A549 (cell line): Measurements from ENCODE around the gene OTULIN. TPM values are rescaled to one million over a fixed set of nuclear protein-coding genes. Genes with fewer than 3 reads are reported as not detected.

ENCODE experiments used
- ATAC-seq, 2 experiments: fragments of 200-7000 bp in 1 of 2; fragments of >200 bp in 1 of 2; cut with Nextera tagmentation in 1 of 2; cut with Tn5 transposase in 1 of 2; 3 replicates each; pipeline versions ENCODE4 v1.8.0 to v1.9.1; 2018 to 2020; ENCODE audit warnings: mild to moderate bottlenecking in 1 of 2, moderate library complexity in 1 of 2
- CTCF ChIA-PET: fragments of 300-600 bp; sonication (Branson Sonifier 250); formaldehyde crosslinking; extraction: SDS; loops from one replicate; lab custom pipeline; 2021; ENCODE audit warnings: antibody characterized with exemption, inconsistent platforms; lab: Yijun Ruan, JAX
- POLR2A ChIA-PET: fragments of 350-600 bp; formaldehyde crosslinking; extraction: SDS; loops from one replicate; lab custom pipeline; 2021; ENCODE audit warnings: antibody characterized with exemption, inconsistent platforms; lab: Yijun Ruan, JAX
- DNase-seq, 2 experiments: peaks; one replicate each; pipeline versions ENCODE4 v3.0.0 to v3.0.0-alpha.2; 2011 to 2016; ENCODE audit warnings: low read depth in 1 of 2, low spot score in 1 of 2
- FAIRE-seq: peaks from 2 replicates; lab custom pipeline; 2011; peaks lifted over from hg19 to GRCh38; lab: Jason Lieb, UNC
- H3K27ac ChIP-seq, 2 experiments: fragments of >200 bp; sonication (Bioruptor Twin); formaldehyde crosslinking; 3 replicates each; pipeline ENCODE4 v1.5.1; 2016 to 2017
- H3K4me1 ChIP-seq: fragments of >200 bp; sonication (Bioruptor Twin); formaldehyde crosslinking; 3 replicates; pipeline ENCODE4 v1.6.1; 2016
- H3K4me2 ChIP-seq: fragments of >200 bp; sonication (Bioruptor Twin); formaldehyde crosslinking; 3 replicates; pipeline ENCODE4 v1.6.1; 2016
- H3K4me3 ChIP-seq: fragments of >200 bp; sonication (Bioruptor Twin); formaldehyde crosslinking; 3 replicates; pipeline ENCODE4 v1.5.1; 2016
- H3K9me3 ChIP-seq: fragments of >200 bp; sonication (Bioruptor Twin); formaldehyde crosslinking; 3 replicates; pipeline ENCODE4 v1.6.1; 2016
- CBX2 ChIP-seq: fragments of 200-600 bp; sonication (generic); IDR thresholded peaks from 2 replicates; pipeline ENCODE4 v1.6.1; 2016; ENCODE audit warnings: low read depth, mild to moderate bottlenecking, borderline replicate concordance
- CHD2 ChIP-seq: fragments of 150-350 bp; IDR thresholded peaks from 2 replicates; pipeline ENCODE4 v1.6.1; 2014; ENCODE audit warnings: low read length; ENCODE audit not compliant: partially characterized antibody
- EHMT2 ChIP-seq: fragments of 200-600 bp; sonication (generic); IDR thresholded peaks from 2 replicates; pipeline ENCODE4 v1.6.1; 2016; ENCODE audit warnings: antibody characterized with exemption, low read depth, mild to moderate bottlenecking, moderate library complexity
- FOXS1 ChIP-seq: fragments of 250-450 bp; sonication (Bioruptor Pico); IDR thresholded peaks from 2 replicates; pipeline ENCODE4 v1.5.0; 2020; ENCODE audit warnings: mild to moderate bottlenecking, moderate library complexity
- HEYL ChIP-seq: fragments of 250-450 bp; sonication (Bioruptor Pico); IDR thresholded peaks from 2 replicates; pipeline ENCODE4 v1.8.0; 2021; ENCODE audit warnings: mild to moderate bottlenecking, moderate library complexity
- HOXA7 ChIP-seq: fragments of 250-450 bp; sonication (Bioruptor Pico); IDR thresholded peaks from 2 replicates; pipeline ENCODE4 v1.5.0; 2020; ENCODE audit warnings: mild to moderate bottlenecking, moderate library complexity
- HOXB13 ChIP-seq: fragments of 250-450 bp; sonication (Bioruptor Pico); IDR thresholded peaks from 2 replicates; pipeline ENCODE4 v1.5.0; 2020; ENCODE audit warnings: low read depth, mild to moderate bottlenecking, moderate library complexity
- JUNB ChIP-seq: fragments of >200 bp; sonication (Bioruptor Twin); formaldehyde crosslinking; IDR thresholded peaks from 2 replicates; pipeline ENCODE4 v1.6.1; 2016
- KDM5A ChIP-seq: fragments of 200-600 bp; sonication (generic); IDR thresholded peaks from 2 replicates; pipeline ENCODE4 v1.6.1; 2016; ENCODE audit warnings: antibody characterized with exemption, mild to moderate bottlenecking
- MAFK ChIP-seq: fragments of 450-650 bp; IDR thresholded peaks from 2 replicates; pipeline ENCODE4 v1.6.1; 2014; ENCODE audit not compliant: partially characterized antibody
- MYC ChIP-seq: IDR thresholded peaks from 2 replicates; pipeline ENCODE4 v1.6.1; 2012; ENCODE audit warnings: mild to moderate bottlenecking, inconsistent platforms, low read length, improper control_type of control experiment, borderline replicate concordance
- NPAS2 ChIP-seq: fragments of 250-450 bp; sonication (Bioruptor Pico); IDR thresholded peaks from 2 replicates; pipeline ENCODE4 v1.8.0; 2022; ENCODE audit warnings: mild to moderate bottlenecking, moderate library complexity, borderline replicate concordance
- NR3C1 ChIP-seq: fragments of >200 bp; sonication (Bioruptor Twin); formaldehyde crosslinking; IDR thresholded peaks from 3 replicates; pipeline ENCODE4 v1.6.1; 2017
- RAD21 ChIP-seq, 2 experiments: fragments of >200 bp in 1 of 2; sonication (Bioruptor Twin) in 1 of 2; formaldehyde crosslinking in 1 of 2; IDR thresholded peaks in 1 of 2; conservative IDR thresholded peaks in 1 of 2; 2 replicates in 1 of 2; 3 replicates in 1 of 2; pipeline ENCODE4 v1.6.1; 2012 to 2018; ENCODE audit warnings: inconsistent platforms in 1 of 2
- RNF2 ChIP-seq: fragments of 200-600 bp; sonication (generic); IDR thresholded peaks from 2 replicates; pipeline ENCODE4 v1.6.1; 2016; ENCODE audit warnings: low read depth, mild to moderate bottlenecking, antibody characterized with exemption, moderate library complexity, borderline replicate concordance
- SREBF2 ChIP-seq: fragments of 450-650 bp; IDR thresholded peaks from 2 replicates; pipeline ENCODE4 v1.6.1; 2014; ENCODE audit warnings: mild to moderate bottlenecking, moderate library complexity
- TFCP2L1 ChIP-seq: fragments of 250-450 bp; sonication (Bioruptor Pico); IDR thresholded peaks from 2 replicates; pipeline ENCODE4 v1.5.0; 2021; ENCODE audit warnings: mild to moderate bottlenecking
- ZSCAN20 ChIP-seq: fragments of 250-450 bp; sonication (Bioruptor Pico); IDR thresholded peaks from 2 replicates; pipeline ENCODE4 v1.8.0; 2022; ENCODE audit warnings: mild to moderate bottlenecking, moderate library complexity
- WGBS: methylation state at CpG from one replicate; pipeline ENCODE4 v1.1.6; 2017; ENCODE audit errors: missing lambda C conversion rate; 5-methylcytosine and 5-hydroxymethylcytosine counted together
- polyA plus RNA-seq, 4 experiments: library from polyadenylated mRNA; depleted of rRNA in 3 of 4; stranded (reverse); fragments of >200 nt; fragmentation: RNase III in 1 of 4; extraction: RNeasy Plus Mini Kit Qiagen cat#74134 plus additional on column Dnase treatment in 1 of 4; gene quantifications; 2 replicates in 3 of 4; 3 replicates in 1 of 4; pipeline ENCODE4 v1.2.3, GENCODE V29; 2011 to 2017
- TF ChIP-seq, protein P1 (sequence below): fragments of 150-350 bp; IDR thresholded peaks from 2 replicates; pipeline ENCODE4 v1.6.1; 2014; ENCODE audit warnings: low read depth, mild to moderate bottlenecking, low read length
- TF ChIP-seq, protein P2 (sequence below): fragments of >200 bp; sonication (Bioruptor Twin); formaldehyde crosslinking; IDR thresholded peaks from 2 replicates; pipeline ENCODE4 v1.6.1; 2016
- TF ChIP-seq, protein P3 (sequence below): fragments of 200-600 bp; sonication (generic); IDR thresholded peaks from 2 replicates; pipeline ENCODE4 v1.6.1; 2016; ENCODE audit warnings: antibody characterized with exemption, mild to moderate bottlenecking, moderate library complexity
- TF ChIP-seq, protein P4 (sequence below): fragments of >200 bp; sonication (Bioruptor Twin); formaldehyde crosslinking; IDR thresholded peaks from 3 replicates; pipeline ENCODE4 v1.5.1; 2016

Gene OTULIN
- polyA plus RNA-seq, 2 of the 4 experiments (the other 2 are of a cell fraction), result 13.5 to 17.8 TPM

DNA sequence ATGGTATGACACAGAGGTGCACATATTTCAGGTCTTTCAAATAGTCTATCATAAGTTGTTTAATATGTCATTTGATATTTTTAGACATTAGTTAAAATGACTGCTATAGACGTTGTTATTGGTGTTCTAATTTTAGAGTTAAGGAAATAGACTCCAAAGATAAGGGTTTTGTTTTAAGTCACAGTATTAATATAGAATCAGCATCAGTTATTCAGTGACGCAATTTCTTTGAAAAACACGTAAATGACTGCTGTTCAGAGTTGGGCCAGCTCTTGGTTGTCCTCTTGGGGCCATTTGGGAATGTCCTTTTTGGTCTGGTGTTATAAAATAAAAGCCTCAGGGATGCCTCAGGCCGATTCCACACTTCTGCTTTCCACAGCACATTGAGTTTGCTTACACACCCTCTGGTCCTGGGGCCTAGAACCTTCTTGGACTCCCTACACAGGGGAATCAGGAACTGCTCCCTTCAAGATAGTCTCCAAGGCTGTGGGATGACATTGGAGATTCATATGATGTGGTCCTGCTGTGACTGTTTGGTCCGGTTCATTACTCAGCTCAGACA lies 14.3 kb downstream of the OTULIN start (continued):
- TF ChIP-seq, protein P1, sequence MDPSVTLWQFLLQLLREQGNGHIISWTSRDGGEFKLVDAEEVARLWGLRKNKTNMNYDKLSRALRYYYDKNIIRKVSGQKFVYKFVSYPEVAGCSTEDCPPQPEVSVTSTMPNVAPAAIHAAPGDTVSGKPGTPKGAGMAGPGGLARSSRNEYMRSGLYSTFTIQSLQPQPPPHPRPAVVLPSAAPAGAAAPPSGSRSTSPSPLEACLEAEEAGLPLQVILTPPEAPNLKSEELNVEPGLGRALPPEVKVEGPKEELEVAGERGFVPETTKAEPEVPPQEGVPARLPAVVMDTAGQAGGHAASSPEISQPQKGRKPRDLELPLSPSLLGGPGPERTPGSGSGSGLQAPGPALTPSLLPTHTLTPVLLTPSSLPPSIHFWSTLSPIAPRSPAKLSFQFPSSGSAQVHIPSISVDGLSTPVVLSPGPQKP, result no peak
- TF ChIP-seq HOXA7 (CRISPR knock-in tag), result no peak

DNA sequence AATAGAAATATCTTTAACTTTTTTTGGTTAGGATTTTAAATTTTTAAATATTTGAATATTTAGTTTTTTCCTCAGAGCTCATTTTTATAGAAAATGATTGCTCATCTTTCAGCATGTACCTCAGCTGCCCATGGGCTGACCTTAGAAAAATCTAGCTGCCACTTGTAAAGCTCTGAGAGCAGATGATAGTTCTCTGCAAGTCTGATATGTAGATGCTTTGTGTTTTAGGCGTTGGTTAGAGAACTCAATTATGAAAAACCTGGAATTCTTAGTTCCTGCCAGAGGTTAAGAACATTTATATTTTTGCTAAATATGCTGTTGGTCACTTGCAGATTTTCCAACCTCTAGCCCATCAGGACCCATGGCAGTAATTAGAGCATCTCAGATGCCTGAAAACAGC lies 15.1 kb downstream of the OTULIN start:
- TF ChIP-seq TFCP2L1, result no peak
- TF ChIP-seq MAFK, result no peak
- TF ChIP-seq NPAS2 (CRISPR knock-in tag), result no peak
- TF ChIP-seq CHD2, result no peak
- TF ChIP-seq RNF2, result no peak
- TF ChIP-seq, protein P2, sequence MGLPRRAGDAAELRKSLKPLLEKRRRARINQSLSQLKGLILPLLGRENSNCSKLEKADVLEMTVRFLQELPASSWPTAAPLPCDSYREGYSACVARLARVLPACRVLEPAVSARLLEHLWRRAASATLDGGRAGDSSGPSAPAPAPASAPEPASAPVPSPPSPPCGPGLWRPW, result no peak
- no peak for TF ChIP-seq ZSCAN20
- TF ChIP-seq HEYL, result no peak
- TF ChIP-seq EHMT2, result no peak
- TF ChIP-seq HOXB13 (CRISPR knock-in tag), result no peak
- no peak for TF ChIP-seq CBX2
- TF ChIP-seq SREBF2, result no peak
- no peak for TF ChIP-seq JUNB
- TF ChIP-seq KDM5A, result no peak
- TF ChIP-seq, protein P3, sequence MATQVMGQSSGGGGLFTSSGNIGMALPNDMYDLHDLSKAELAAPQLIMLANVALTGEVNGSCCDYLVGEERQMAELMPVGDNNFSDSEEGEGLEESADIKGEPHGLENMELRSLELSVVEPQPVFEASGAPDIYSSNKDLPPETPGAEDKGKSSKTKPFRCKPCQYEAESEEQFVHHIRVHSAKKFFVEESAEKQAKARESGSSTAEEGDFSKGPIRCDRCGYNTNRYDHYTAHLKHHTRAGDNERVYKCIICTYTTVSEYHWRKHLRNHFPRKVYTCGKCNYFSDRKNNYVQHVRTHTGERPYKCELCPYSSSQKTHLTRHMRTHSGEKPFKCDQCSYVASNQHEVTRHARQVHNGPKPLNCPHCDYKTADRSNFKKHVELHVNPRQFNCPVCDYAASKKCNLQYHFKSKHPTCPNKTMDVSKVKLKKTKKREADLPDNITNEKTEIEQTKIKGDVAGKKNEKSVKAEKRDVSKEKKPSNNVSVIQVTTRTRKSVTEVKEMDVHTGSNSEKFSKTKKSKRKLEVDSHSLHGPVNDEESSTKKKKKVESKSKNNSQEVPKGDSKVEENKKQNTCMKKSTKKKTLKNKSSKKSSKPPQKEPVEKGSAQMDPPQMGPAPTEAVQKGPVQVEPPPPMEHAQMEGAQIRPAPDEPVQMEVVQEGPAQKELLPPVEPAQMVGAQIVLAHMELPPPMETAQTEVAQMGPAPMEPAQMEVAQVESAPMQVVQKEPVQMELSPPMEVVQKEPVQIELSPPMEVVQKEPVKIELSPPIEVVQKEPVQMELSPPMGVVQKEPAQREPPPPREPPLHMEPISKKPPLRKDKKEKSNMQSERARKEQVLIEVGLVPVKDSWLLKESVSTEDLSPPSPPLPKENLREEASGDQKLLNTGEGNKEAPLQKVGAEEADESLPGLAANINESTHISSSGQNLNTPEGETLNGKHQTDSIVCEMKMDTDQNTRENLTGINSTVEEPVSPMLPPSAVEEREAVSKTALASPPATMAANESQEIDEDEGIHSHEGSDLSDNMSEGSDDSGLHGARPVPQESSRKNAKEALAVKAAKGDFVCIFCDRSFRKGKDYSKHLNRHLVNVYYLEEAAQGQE, result no peak
- no peak for TF ChIP-seq MYC
- TF ChIP-seq, protein P4, sequence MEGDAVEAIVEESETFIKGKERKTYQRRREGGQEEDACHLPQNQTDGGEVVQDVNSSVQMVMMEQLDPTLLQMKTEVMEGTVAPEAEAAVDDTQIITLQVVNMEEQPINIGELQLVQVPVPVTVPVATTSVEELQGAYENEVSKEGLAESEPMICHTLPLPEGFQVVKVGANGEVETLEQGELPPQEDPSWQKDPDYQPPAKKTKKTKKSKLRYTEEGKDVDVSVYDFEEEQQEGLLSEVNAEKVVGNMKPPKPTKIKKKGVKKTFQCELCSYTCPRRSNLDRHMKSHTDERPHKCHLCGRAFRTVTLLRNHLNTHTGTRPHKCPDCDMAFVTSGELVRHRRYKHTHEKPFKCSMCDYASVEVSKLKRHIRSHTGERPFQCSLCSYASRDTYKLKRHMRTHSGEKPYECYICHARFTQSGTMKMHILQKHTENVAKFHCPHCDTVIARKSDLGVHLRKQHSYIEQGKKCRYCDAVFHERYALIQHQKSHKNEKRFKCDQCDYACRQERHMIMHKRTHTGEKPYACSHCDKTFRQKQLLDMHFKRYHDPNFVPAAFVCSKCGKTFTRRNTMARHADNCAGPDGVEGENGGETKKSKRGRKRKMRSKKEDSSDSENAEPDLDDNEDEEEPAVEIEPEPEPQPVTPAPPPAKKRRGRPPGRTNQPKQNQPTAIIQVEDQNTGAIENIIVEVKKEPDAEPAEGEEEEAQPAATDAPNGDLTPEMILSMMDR, result no peak
- TF ChIP-seq NR3C1, result no peak
- TF ChIP-seq RAD21 (conservative IDR thresholded peaks at IDR 0.05 in 1 of 2, IDR thresholded peaks at IDR 0.05 in 1 of 2), result no peak
- no peak for TF ChIP-seq FOXS1 (CRISPR knock-in tag)
- 93% methylated on average over 1 of the region's 1 CpG for WGBS
- ChIA-PET CTCF (interaction anchor here (0.9 kb wide), 1 partner anchor 44 kb away, joined by 3 read pairs; no protein-coding TSS in a partner anchor), POLR2A (no interaction called here)
- Histone ChIP-seq H3K9me3 (no peaks in the 10 kb centered on the region), H3K4me1 (no peaks in the 10 kb centered on the region), H3K4me3 (no peak overlapping the region), H3K4me2 (no peak overlapping the region), H3K27ac (no peak overlapping the region)
- DNase-seq (no peak), FAIRE-seq (no peak), ATAC-seq (no peak)
